Measurements from ENCODE around the gene CAPN14.

DNA sequence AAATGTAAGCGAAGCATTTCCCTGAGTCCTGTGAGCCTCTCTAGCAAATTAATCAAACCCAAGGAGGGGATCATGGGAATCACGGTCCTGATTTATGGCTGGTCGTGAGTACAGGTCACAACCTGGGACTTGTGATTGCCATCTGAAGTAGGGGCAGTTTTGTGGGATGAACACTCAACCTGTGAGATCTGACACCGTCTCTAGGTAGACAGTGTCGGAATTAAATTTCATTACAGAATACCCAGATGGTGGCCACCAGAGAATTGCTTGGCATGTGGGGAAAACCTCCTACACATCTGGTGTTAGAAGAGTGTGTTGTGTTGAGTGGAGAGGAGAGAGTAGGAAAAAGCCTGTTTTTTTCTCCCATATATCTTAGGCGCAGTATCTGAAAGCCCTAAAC lies 12.5 kb downstream of the CAPN14 start:
- TF ChIP-seq, protein P1, sequence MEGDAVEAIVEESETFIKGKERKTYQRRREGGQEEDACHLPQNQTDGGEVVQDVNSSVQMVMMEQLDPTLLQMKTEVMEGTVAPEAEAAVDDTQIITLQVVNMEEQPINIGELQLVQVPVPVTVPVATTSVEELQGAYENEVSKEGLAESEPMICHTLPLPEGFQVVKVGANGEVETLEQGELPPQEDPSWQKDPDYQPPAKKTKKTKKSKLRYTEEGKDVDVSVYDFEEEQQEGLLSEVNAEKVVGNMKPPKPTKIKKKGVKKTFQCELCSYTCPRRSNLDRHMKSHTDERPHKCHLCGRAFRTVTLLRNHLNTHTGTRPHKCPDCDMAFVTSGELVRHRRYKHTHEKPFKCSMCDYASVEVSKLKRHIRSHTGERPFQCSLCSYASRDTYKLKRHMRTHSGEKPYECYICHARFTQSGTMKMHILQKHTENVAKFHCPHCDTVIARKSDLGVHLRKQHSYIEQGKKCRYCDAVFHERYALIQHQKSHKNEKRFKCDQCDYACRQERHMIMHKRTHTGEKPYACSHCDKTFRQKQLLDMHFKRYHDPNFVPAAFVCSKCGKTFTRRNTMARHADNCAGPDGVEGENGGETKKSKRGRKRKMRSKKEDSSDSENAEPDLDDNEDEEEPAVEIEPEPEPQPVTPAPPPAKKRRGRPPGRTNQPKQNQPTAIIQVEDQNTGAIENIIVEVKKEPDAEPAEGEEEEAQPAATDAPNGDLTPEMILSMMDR (IDR thresholded peaks at IDR 0.05), result no peak
- no peak for TF ChIP-seq POLR2A (IDR thresholded peaks at IDR 0.05)

Data from upper lobe of left lung (tissue), 4 donors.